Transverse colon (tissue), 4 donors: ENCODE data around the gene LARP7.

Source experiments
- POLR2A ChIP-seq: fragments of 450-650 bp; IDR thresholded peaks from one replicate; pipeline ENCODE4 v1.6.1; 2016; ENCODE audit warnings: antibody characterized with exemption, mild to moderate bottlenecking, moderate library complexity
- POLR2AphosphoS5 ChIP-seq, 3 donors: sonication (generic); formaldehyde crosslinking; IDR thresholded peaks; one replicate each; pipeline ENCODE4 v1.6.1; 2016; ENCODE audit warnings: antibody characterized with exemption in 3 of 3
- TF ChIP-seq, protein P1 (sequence below), 5 experiments: fragments of 200-600 bp in 3 of 5; fragments of 450-650 bp in 2 of 5; sonication (generic) in 3 of 5; IDR thresholded peaks; 1 replicate in 2 of 5; 2 replicates in 3 of 5; pipeline ENCODE4 v1.5.1; 2016 to 2017; ENCODE audit warnings: antibody characterized with exemption in 5 of 5, inconsistent platforms in 3 of 5, mild to moderate bottlenecking in 2 of 5, moderate library complexity in 1 of 5

DNA sequence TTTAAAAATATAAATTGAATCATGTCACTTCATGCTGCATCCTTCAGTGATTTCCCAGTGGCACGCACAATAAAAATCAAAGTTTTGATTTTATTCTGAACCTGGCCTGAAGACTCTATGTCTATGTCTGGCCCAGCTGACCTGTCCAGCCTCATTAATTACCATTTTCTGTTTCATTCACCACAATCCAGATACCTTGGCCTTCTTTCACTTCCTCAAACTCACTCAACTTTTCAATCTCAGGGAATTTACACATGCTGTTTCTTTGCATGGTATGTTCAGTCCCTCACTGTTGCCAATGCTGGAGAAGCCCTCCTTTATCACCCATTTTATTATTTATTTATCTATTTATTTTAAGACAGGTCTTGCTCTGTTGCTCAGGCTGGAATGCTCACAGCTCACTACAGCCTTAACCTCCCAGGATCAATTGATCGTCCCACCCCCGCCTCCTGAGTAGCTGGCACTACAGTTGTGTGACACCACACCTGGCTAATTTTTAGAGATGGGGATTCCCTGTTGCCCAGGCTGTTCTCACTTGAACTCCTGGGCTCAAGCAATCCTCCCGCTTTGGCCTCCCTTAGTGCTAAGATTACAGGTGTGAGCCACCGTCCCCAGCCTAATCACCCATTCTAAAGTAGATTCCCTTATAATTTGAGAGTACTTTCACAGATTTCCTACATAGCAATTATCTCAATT, 43.4 kb upstream of the LARP7 start:
- TF ChIP-seq, protein P1, sequence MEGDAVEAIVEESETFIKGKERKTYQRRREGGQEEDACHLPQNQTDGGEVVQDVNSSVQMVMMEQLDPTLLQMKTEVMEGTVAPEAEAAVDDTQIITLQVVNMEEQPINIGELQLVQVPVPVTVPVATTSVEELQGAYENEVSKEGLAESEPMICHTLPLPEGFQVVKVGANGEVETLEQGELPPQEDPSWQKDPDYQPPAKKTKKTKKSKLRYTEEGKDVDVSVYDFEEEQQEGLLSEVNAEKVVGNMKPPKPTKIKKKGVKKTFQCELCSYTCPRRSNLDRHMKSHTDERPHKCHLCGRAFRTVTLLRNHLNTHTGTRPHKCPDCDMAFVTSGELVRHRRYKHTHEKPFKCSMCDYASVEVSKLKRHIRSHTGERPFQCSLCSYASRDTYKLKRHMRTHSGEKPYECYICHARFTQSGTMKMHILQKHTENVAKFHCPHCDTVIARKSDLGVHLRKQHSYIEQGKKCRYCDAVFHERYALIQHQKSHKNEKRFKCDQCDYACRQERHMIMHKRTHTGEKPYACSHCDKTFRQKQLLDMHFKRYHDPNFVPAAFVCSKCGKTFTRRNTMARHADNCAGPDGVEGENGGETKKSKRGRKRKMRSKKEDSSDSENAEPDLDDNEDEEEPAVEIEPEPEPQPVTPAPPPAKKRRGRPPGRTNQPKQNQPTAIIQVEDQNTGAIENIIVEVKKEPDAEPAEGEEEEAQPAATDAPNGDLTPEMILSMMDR (IDR thresholded peaks at IDR 0.05), result no peak
- no peak for TF ChIP-seq POLR2AphosphoS5 (IDR thresholded peaks at IDR 0.05)
- no peak for TF ChIP-seq POLR2A
